ENCODE measurements around the gene TLK2. TPM values are rescaled to one million over a fixed set of nuclear protein-coding genes. Genes with fewer than 3 reads are reported as not detected.

The TLK2 gene
- total RNA-seq, 2 experiments from 2014 or later = 36.6 to 58.9 TPM

DNA sequence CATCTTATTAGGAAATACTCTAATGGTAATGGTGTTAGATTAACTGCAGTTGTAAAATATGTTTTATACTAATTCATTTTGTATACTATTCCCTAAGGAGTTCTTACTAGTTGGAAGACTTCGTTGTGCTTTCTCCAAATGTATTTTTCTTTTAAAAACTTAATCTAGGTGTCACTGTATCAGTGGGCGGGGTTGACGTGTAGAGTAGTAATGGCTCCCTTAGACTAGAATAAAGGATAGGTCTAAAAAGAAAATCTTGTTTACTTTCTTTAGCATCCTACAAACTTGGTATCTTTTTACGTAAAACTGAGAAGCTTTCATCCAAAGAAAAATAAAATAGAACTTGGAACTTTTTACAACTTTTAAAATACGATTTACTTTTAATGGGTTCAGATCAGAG lies 93.9 kb downstream of the TLK2 start:
- H3K79me2 ChIP-seq (ENCODE audit: insufficient read depth, low read depth, low read length) = no peaks in the 10 kb centered on the region
- TF ChIP-seq EZH2phosphoT487 (IDR thresholded peaks at IDR 0.05; ENCODE audit: borderline replicate concordance, low read depth, low read length) = no peak
- TF ChIP-seq, protein P1, sequence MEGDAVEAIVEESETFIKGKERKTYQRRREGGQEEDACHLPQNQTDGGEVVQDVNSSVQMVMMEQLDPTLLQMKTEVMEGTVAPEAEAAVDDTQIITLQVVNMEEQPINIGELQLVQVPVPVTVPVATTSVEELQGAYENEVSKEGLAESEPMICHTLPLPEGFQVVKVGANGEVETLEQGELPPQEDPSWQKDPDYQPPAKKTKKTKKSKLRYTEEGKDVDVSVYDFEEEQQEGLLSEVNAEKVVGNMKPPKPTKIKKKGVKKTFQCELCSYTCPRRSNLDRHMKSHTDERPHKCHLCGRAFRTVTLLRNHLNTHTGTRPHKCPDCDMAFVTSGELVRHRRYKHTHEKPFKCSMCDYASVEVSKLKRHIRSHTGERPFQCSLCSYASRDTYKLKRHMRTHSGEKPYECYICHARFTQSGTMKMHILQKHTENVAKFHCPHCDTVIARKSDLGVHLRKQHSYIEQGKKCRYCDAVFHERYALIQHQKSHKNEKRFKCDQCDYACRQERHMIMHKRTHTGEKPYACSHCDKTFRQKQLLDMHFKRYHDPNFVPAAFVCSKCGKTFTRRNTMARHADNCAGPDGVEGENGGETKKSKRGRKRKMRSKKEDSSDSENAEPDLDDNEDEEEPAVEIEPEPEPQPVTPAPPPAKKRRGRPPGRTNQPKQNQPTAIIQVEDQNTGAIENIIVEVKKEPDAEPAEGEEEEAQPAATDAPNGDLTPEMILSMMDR (conservative IDR thresholded peaks at IDR 0.05; ENCODE audit: low read length) = no peak
- intact Hi-C loops (cut with micrococcal nuclease; ENCODE audit: unreplicated experiment) = no loop called here
- no peak overlapping the region for H3K4me3 ChIP-seq (ENCODE audit: low read depth, low read length, poor library complexity, severe bottlenecking)
- no peak overlapping the region for H2AFZ ChIP-seq (ENCODE audit: low read length)
- H4K20me1 ChIP-seq (ENCODE audit: insufficient read depth, low read length) = no peaks in the 10 kb centered on the region
- ChIA-PET POLR2A (no interaction called here), CTCF (ENCODE audit: unreplicated experiment) (no interaction called here)
- no peaks in the 10 kb centered on the region for H3K9me2 ChIP-seq (ENCODE audit: insufficient read depth, low read length)
- H3K9me3 ChIP-seq (ENCODE audit: low read length) = no peaks in the 10 kb centered on the region
- no peak for DNase-seq (ENCODE audit: low spot score)
- H3K4me2 ChIP-seq (ENCODE audit: low read length) = no peak overlapping the region
- no TSS peak for BruUV-seq (replicated peaks)
- no peak overlapping the region for H3K27ac ChIP-seq (ENCODE audit: low read depth, low read length, poor library complexity, severe bottlenecking)
- H3K4me1 ChIP-seq (ENCODE audit: insufficient read depth, low read length, poor library complexity, severe bottlenecking) = no peaks in the 10 kb centered on the region
- peaks cover 91% of the 10 kb centered on the region for H3K36me3 ChIP-seq (ENCODE audit: insufficient read depth, low read length)

DNA sequence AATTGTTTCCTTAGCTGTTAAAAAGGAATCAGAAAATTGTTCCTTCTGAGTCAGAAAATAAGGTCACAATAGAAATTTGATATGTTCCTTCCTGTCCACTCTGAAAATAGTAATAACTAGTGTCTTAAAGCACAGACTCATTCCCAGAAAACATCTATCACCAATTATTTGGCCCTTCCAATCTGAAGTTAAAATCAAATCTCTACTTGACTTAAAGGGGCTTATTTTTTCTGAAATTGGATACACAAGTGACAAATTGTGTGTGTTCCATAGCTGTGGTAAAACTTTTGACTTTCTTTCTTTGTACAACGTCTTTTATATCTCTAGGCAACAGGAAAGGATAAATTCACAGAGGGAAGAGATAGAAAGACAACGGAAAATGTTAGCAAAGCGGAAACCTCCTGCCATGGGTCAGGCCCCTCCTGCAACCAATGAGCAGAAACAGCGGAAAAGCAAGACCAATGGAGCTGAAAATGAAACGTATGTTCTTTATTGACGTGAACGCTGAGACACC lies 94.3 kb downstream of the TLK2 start:
- intact Hi-C loops (cut with micrococcal nuclease; ENCODE audit: unreplicated experiment) = no loop called here
- no peak for TF ChIP-seq EZH2phosphoT487 (IDR thresholded peaks at IDR 0.05; ENCODE audit: borderline replicate concordance, low read depth, low read length)
- TF ChIP-seq, protein P1 (conservative IDR thresholded peaks at IDR 0.05; ENCODE audit: low read length) = no peak
- no peaks in the 10 kb centered on the region for H3K9me3 ChIP-seq (ENCODE audit: low read length)
- ChIA-PET CTCF (ENCODE audit: unreplicated experiment) (no interaction called here), POLR2A (no interaction called here)
- H3K27ac ChIP-seq (ENCODE audit: low read depth, low read length, poor library complexity, severe bottlenecking) = no peak overlapping the region
- H4K20me1 ChIP-seq (ENCODE audit: insufficient read depth, low read length) = no peaks in the 10 kb centered on the region
- no peaks in the 10 kb centered on the region for H3K79me2 ChIP-seq (ENCODE audit: insufficient read depth, low read depth, low read length)
- H3K4me1 ChIP-seq (ENCODE audit: insufficient read depth, low read length, poor library complexity, severe bottlenecking) = no peaks in the 10 kb centered on the region
- H3K36me3 ChIP-seq (ENCODE audit: insufficient read depth, low read length) = peaks cover 90% of the 10 kb centered on the region
- H2AFZ ChIP-seq (ENCODE audit: low read length) = no peak overlapping the region
- H3K4me2 ChIP-seq (ENCODE audit: low read length) = no peak overlapping the region
- no peak for DNase-seq (ENCODE audit: low spot score)
- BruUV-seq (replicated peaks) = no TSS peak
- no peak overlapping the region for H3K4me3 ChIP-seq (ENCODE audit: low read depth, low read length, poor library complexity, severe bottlenecking)
- no peaks in the 10 kb centered on the region for H3K9me2 ChIP-seq (ENCODE audit: insufficient read depth, low read length)

DNA sequence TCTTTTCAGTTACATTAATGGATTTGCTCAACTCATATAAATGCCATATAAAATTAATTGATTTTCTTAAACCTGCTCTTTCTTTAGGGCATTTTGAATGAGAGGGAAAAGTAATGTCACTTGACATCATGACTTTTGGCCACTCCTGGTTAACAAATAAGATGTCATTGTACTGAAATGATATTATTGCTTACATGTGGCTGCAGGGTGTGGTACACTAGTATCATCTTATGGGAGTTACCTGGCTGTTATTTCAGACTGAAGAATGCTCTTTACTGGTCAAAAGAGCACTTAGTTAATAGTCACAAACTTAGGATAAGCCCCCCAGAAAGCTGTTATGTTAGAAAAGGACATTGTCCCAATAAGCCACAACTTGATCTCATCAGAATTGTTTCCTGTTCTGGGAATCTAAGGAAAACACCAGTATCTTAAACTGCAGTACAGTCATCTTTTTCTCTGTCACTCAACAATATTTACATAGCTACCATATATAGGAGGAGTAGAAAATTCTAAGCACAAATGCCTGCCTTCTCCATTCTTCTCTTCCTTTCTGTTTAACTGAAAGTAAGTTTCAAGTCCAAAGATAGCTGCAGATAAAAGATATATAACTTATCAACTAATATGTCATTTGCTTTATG lies 95.0 kb downstream of the TLK2 start:
- Histone ChIP-seq H3K79me2 (ENCODE audit: insufficient read depth, low read depth, low read length) (no peaks in the 10 kb centered on the region), H3K36me3 (ENCODE audit: insufficient read depth, low read length) (peaks cover 90% of the 10 kb centered on the region), H3K9me3 (ENCODE audit: low read length) (no peaks in the 10 kb centered on the region), H3K4me2 (ENCODE audit: low read length) (no peak overlapping the region), H2AFZ (ENCODE audit: low read length) (no peak overlapping the region), H3K9me2 (ENCODE audit: insufficient read depth, low read length) (no peaks in the 10 kb centered on the region), H3K4me1 (ENCODE audit: insufficient read depth, low read length, poor library complexity, severe bottlenecking) (no peaks in the 10 kb centered on the region), H3K4me3 (ENCODE audit: low read depth, low read length, poor library complexity, severe bottlenecking) (no peak overlapping the region), H3K27ac (ENCODE audit: low read depth, low read length, poor library complexity, severe bottlenecking) (no peak overlapping the region), H4K20me1 (ENCODE audit: insufficient read depth, low read length) (no peaks in the 10 kb centered on the region)
- no peak for DNase-seq (ENCODE audit: low spot score)
- TF ChIP-seq EZH2phosphoT487 (IDR thresholded peaks at IDR 0.05; ENCODE audit: borderline replicate concordance, low read depth, low read length) = no peak
- TF ChIP-seq, protein P1 (conservative IDR thresholded peaks at IDR 0.05; ENCODE audit: low read length) = no peak
- ChIA-PET POLR2A (interaction anchor here (0.6 to 0.7 kb wide), 2 partner anchors 10 to 629 kb away, joined by 3 read pairs; no protein-coding TSS in a partner anchor), CTCF (ENCODE audit: unreplicated experiment) (no interaction called here)
- intact Hi-C loops (cut with micrococcal nuclease; ENCODE audit: unreplicated experiment) = no loop called here
- BruUV-seq (replicated peaks) = no TSS peak

All from OCI-LY7 (cell line).